CD4-positive, alpha-beta memory T cell (primary cell): ENCODE measurements around the gene COL19A1. TPM values are rescaled to one million over a fixed set of nuclear protein-coding genes. Genes with fewer than 3 reads are reported as not detected.
"Not testable (repeated sequence)": the region's sequence is repeated elsewhere in the genome, so short reads cannot be mapped to it uniquely, and the experiment has no call there.

Source experiments
- CTCF ChIA-PET: fragments of 350-600 bp; sonication (Branson Sonifier 250); formaldehyde crosslinking; loops from one replicate; lab custom pipeline; 2021; ENCODE audit warnings: inconsistent platforms; ENCODE audit not compliant: partially characterized antibody; lab: Charles Lee
- POLR2A ChIA-PET: fragments of 350-600 bp; sonication (Branson Sonifier 250); formaldehyde crosslinking; loops from one replicate; lab custom pipeline; 2021; ENCODE audit not compliant: partially characterized antibody; lab: Charles Lee
- DNase-seq, 5 donors: peaks; one replicate each; pipeline versions ENCODE4 v3.0.0 to v3.0.0-alpha.2; 2020 to 2022; ENCODE audit warnings: mixed read lengths in 1 of 5
- H3K27ac ChIP-seq: one replicate; pipeline ENCODE4 v1.7.0; 2013; ENCODE audit warnings: low read depth, low read length
- H3K27me3 ChIP-seq: 2 replicates; pipeline ENCODE4 v1.7.0; 2013; ENCODE audit warnings: mild to moderate bottlenecking, low read length, moderate library complexity; ENCODE audit not compliant: insufficient read depth
- H3K36me3 ChIP-seq: 2 replicates; pipeline ENCODE4 v1.7.0; 2013; ENCODE audit warnings: mild to moderate bottlenecking, low read length, moderate library complexity; ENCODE audit not compliant: insufficient read depth
- H3K4me1 ChIP-seq: 2 replicates; pipeline ENCODE4 v1.7.0; 2013; ENCODE audit warnings: mild to moderate bottlenecking, low read length, moderate library complexity; ENCODE audit not compliant: insufficient read depth
- H3K4me3 ChIP-seq, 2 donors: one replicate each; pipeline ENCODE4 v1.7.0; 2013; ENCODE audit warnings: low read length in 2 of 2, mild to moderate bottlenecking in 1 of 2
- H3K9me3 ChIP-seq, 2 donors: one replicate each; pipeline ENCODE4 v1.7.0; 2013; ENCODE audit warnings: low read length in 2 of 2, control low read depth in 1 of 2; ENCODE audit not compliant: control insufficient read depth in 1 of 2
- H3K27ac Mint-ChIP-seq, 7 donors: one replicate each; pipeline ENCODE4 v1.8.0; 2020 to 2021; ENCODE audit warnings: mixed read lengths in 7 of 7, mild to moderate bottlenecking in 6 of 7, inconsistent platforms in 3 of 7, moderate library complexity in 3 of 7
- H3K27me3 Mint-ChIP-seq, 2 donors: one replicate each; pipeline ENCODE4 v1.8.0; 2020 to 2021; ENCODE audit warnings: mixed read lengths in 2 of 2
- H3K36me3 Mint-ChIP-seq, 2 donors: one replicate each; pipeline ENCODE4 v1.8.0; 2020 to 2021; ENCODE audit warnings: mixed read lengths in 2 of 2, inconsistent platforms in 1 of 2, mild to moderate bottlenecking in 1 of 2
- H3K4me1 Mint-ChIP-seq, 4 donors: one replicate each; pipeline ENCODE4 v1.8.0; 2020 to 2021; ENCODE audit warnings: mixed read lengths in 4 of 4, mild to moderate bottlenecking in 1 of 4
- H3K4me3 Mint-ChIP-seq, 8 donors: one replicate each; pipeline ENCODE4 v1.8.0; 2020 to 2021; ENCODE audit warnings: mixed read lengths in 8 of 8, mild to moderate bottlenecking in 7 of 8, moderate library complexity in 6 of 8, inconsistent platforms in 3 of 8
- H3K9me3 Mint-ChIP-seq, 8 donors: one replicate each; pipeline ENCODE4 v1.8.0; 2020 to 2021; ENCODE audit warnings: mixed read lengths in 8 of 8, mild to moderate bottlenecking in 5 of 8, inconsistent platforms in 3 of 8, moderate library complexity in 1 of 8
- intact Hi-C: fragments of 100-400 bp; cut with micrococcal nuclease; formaldehyde crosslinking; loops from one replicate; pipeline ENCODE4 v1.15.1; 2023
- polyA plus RNA-seq, 2 donors: library from polyadenylated mRNA; unstranded; fragments of 300-500 nt; fragmentation: Illumina TruSeq; gene quantifications; one replicate each; pipeline ENCODE4 v1.2.3, GENCODE V29; 2021
- total RNA-seq, 2 experiments: library from RNA; stranded (reverse); gene quantifications; one replicate each; pipeline ENCODE4 v1.2.3, GENCODE V29; 2021

Gene COL19A1
- total and polyA plus RNA-seq, 4 experiments from 2014 or later, result 0.02 TPM; not detected in 3

GRCh38 chr6:69915346-69915745, 49.0 kb downstream of the COL19A1 start:
- no peak overlapping the region for H3K27ac ChIP-seq
- POLR2A ChIA-PET, result no interaction called here
- CTCF ChIA-PET, result no interaction called here
- Mint-ChIP-seq H3K4me3 (no peak overlapping the region), H3K27ac (no peak overlapping the region), H3K27me3 (no peaks in the 10 kb centered on the region), H3K4me1 (no peaks in the 10 kb centered on the region), H3K9me3 (no peaks in the 10 kb centered on the region), H3K36me3 (no peaks in the 10 kb centered on the region)
- no peaks in the 10 kb centered on the region for H3K27me3 ChIP-seq
- DNase-seq, result no peak
- H3K4me3 ChIP-seq, result no peak overlapping the region
- intact Hi-C loops, result no loop called here
- no peaks in the 10 kb centered on the region for H3K4me1 ChIP-seq
- H3K36me3 ChIP-seq, result no peaks in the 10 kb centered on the region
- H3K9me3 ChIP-seq, result no peaks in the 10 kb centered on the region

GRCh38 chr6:69917834-69918233, 51.5 kb downstream of the COL19A1 start:
- intact Hi-C loops, result no loop called here
- ChIA-PET POLR2A (no interaction called here), CTCF (no interaction called here)
- Histone ChIP-seq H3K9me3 (no peaks in the 10 kb centered on the region), H3K4me1 (no peaks in the 10 kb centered on the region), H3K36me3 (no peaks in the 10 kb centered on the region), H3K4me3 (no peak overlapping the region), H3K27me3 (no peaks in the 10 kb centered on the region), H3K27ac (no peak overlapping the region)
- Mint-ChIP-seq H3K4me3 (no peak overlapping the region), H3K36me3 (no peaks in the 10 kb centered on the region), H3K4me1 (no peaks in the 10 kb centered on the region), H3K9me3 (no peaks in the 10 kb centered on the region), H3K27ac (peak overlapping the region in 1 of 7 donors; percentile 27), H3K27me3 (no peaks in the 10 kb centered on the region)
- DNase-seq, result no peak

GRCh38 chr6:69918813-69919475, 52.6 kb downstream of the COL19A1 start:
- POLR2A ChIA-PET, result no interaction called here
- no peak overlapping the region for H3K4me3 Mint-ChIP-seq
- intact Hi-C loops, result no loop called here
- Histone ChIP-seq H3K27ac (no peak overlapping the region), H3K9me3 (no peaks in the 10 kb centered on the region), H3K4me1 (no peaks in the 10 kb centered on the region), H3K27me3 (no peaks in the 10 kb centered on the region), H3K4me3 (no peak overlapping the region), H3K36me3 (no peaks in the 10 kb centered on the region)
- H3K4me1 Mint-ChIP-seq, result no peaks in the 10 kb centered on the region
- H3K27me3 Mint-ChIP-seq, result no peaks in the 10 kb centered on the region
- CTCF ChIA-PET, result no interaction called here
- peaks cover 0 to under 1% (median 0%) of the 10 kb centered on the region in 8 donors for H3K9me3 Mint-ChIP-seq
- H3K36me3 Mint-ChIP-seq, result no peaks in the 10 kb centered on the region
- H3K27ac Mint-ChIP-seq, result no peak overlapping the region
- DNase-seq, result no peak

- POLR2A ChIA-PET, result not testable (repeated sequence)
- H3K9me3 Mint-ChIP-seq, result peaks cover 0 to 15% (median 5%) of the 10 kb centered on the region in 8 donors
Observed at GRCh38 chr6:69921066-69921465, 54.7 kb downstream of the COL19A1 start.

GRCh38 chr6:69921611-69922010, 55.3 kb downstream of the COL19A1 start:
- POLR2A ChIA-PET, CTCF ChIA-PET, H3K4me3 Mint-ChIP-seq: not testable (repeated sequence)

More at GRCh38 chr6:69921066-69921465, 54.7 kb downstream of the COL19A1 start:
- H3K4me1 ChIP-seq, H3K27ac ChIP-seq, H3K27me3 ChIP-seq, H3K36me3 Mint-ChIP-seq, H3K9me3 ChIP-seq, intact Hi-C loops, DNase-seq, H3K27ac Mint-ChIP-seq, H3K27me3 Mint-ChIP-seq, CTCF ChIA-PET, H3K36me3 ChIP-seq, H3K4me3 Mint-ChIP-seq, H3K4me3 ChIP-seq, H3K4me1 Mint-ChIP-seq: not testable (repeated sequence)

GRCh38 chr6:69926745-69927144, 60.4 kb downstream of the COL19A1 start:
- Histone ChIP-seq H3K27ac (no peak overlapping the region), H3K36me3 (no peaks in the 10 kb centered on the region), H3K4me3 (no peak overlapping the region), H3K9me3 (no peaks in the 10 kb centered on the region), H3K4me1 (no peaks in the 10 kb centered on the region), H3K27me3 (no peaks in the 10 kb centered on the region)
- Mint-ChIP-seq H3K9me3 (peaks cover 2 to 32% (median 17%) of the 10 kb centered on the region in 8 donors), H3K27me3 (peaks cover 3 to 5% of the 10 kb centered on the region in 2 donors), H3K4me1 (no peaks in the 10 kb centered on the region), H3K27ac (no peak overlapping the region), H3K4me3 (no peak overlapping the region), H3K36me3 (peaks cover 0 to 4% of the 10 kb centered on the region in 2 donors)
- ChIA-PET POLR2A (no interaction called here), CTCF (no interaction called here)
- intact Hi-C loops, result no loop called here
- no peak for DNase-seq

More at GRCh38 chr6:69921611-69922010, 55.3 kb downstream of the COL19A1 start:
- H3K27ac Mint-ChIP-seq, H3K27me3 ChIP-seq, H3K4me1 ChIP-seq, H3K36me3 Mint-ChIP-seq, H3K27me3 Mint-ChIP-seq, H3K4me1 Mint-ChIP-seq, H3K36me3 ChIP-seq, H3K27ac ChIP-seq, DNase-seq, H3K9me3 ChIP-seq, H3K4me3 ChIP-seq, intact Hi-C loops: not testable (repeated sequence)
- H3K9me3 Mint-ChIP-seq, result peaks cover 0 to 20% (median 9%) of the 10 kb centered on the region in 8 donors

- H3K27ac ChIP-seq, result no peak overlapping the region
- CTCF ChIA-PET, result no interaction called here
- no peak for DNase-seq
- no peaks in the 10 kb centered on the region for H3K36me3 ChIP-seq
- Mint-ChIP-seq H3K9me3 (no peaks in the 10 kb centered on the region), H3K4me1 (no peaks in the 10 kb centered on the region), H3K27ac (no peak overlapping the region), H3K36me3 (no peaks in the 10 kb centered on the region), H3K4me3 (no peak overlapping the region), H3K27me3 (peaks cover 3 to 8% of the 10 kb centered on the region in 2 donors)
- POLR2A ChIA-PET, result interaction anchor here (1.2 kb wide), 1 partner anchor 21 kb away, joined by 3 read pairs; no protein-coding TSS in a partner anchor
- intact Hi-C loops, result no loop called here
- H3K27me3 ChIP-seq, result no peaks in the 10 kb centered on the region
- H3K4me3 ChIP-seq, result no peak overlapping the region
- no peaks in the 10 kb centered on the region for H3K4me1 ChIP-seq
- no peaks in the 10 kb centered on the region for H3K9me3 ChIP-seq
Observed at GRCh38 chr6:69933239-69933638, 66.9 kb downstream of the COL19A1 start.
